ENCODE data around the gene TPSB2.
"Not testable (repeated sequence)": the region's sequence is repeated elsewhere in the genome, so short reads cannot be mapped to it uniquely, and the experiment has no call there.

TPSB2 gene

GRCh38 chr16:1199347-1200013 is 30.5 kb downstream of the TPSB2 start:
- DNase-seq: no peak

DNA sequence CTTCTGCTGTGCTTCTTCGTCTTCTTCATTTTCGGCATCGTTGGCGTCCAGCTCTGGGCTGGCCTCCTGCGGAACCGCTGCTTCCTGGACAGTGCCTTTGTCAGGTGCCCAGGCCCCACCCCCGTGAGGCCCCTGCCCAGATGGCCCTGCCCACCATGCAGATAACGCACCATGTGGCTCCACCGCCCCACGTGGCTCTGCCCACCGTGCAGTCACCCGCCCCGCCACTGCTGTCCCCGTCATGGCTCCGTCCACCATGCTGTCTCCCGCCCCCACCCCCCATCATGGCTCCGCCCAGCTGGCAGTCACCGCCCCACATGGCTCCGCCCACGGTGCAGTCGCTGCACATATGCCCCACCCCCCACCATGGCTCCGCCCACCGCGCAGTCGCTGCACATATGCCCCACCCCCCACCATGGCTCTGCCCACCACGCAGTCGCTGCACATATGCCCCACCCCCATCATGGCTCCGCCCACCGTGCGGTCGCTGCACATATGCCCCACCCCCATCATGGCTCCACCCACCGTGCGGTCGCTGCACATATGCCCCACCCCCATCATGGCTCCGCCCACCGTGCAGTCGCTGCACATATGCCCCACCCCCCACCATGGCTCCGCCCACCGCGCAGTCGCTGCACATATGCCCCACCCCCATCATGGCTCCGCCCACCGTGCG is 31.2 kb downstream of the TPSB2 start:
- DNase-seq: not testable (repeated sequence)

GRCh38 chr16:1198194-1198593 is 31.8 kb downstream of the TPSB2 start:
- DNase-seq: no peak

- DNase-seq: no peak
Measured at GRCh38 chr16:1197237-1197866, 32.6 kb downstream of the TPSB2 start.

DNA sequence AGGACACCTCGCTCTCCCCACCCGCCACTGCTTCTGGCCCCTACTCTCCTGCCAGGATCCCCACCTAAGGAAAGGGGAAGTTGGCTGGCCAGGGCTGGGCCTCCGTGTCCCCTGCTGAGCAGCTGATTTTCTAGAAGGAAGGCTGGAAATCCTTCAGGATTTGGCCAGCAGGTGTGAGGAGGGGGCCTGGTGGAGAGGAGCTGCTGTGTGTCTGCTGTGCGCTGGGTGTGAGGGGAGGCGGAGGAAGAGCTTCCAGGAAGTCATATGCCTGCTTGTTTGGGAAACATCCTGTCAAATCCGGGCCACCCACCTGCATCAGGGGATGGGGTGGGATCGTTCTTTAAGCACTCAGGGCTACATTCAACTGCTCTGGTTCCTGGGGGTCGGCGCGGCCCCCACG is 33.5 kb downstream of the TPSB2 start:
- DNase-seq: no peak

GRCh38 chr16:1195393-1195666 is 34.7 kb downstream of the TPSB2 start:
- DNase-seq: no peak

- no peak for DNase-seq
Measured at GRCh38 chr16:1194665-1195392, 35.2 kb downstream of the TPSB2 start.

DNA sequence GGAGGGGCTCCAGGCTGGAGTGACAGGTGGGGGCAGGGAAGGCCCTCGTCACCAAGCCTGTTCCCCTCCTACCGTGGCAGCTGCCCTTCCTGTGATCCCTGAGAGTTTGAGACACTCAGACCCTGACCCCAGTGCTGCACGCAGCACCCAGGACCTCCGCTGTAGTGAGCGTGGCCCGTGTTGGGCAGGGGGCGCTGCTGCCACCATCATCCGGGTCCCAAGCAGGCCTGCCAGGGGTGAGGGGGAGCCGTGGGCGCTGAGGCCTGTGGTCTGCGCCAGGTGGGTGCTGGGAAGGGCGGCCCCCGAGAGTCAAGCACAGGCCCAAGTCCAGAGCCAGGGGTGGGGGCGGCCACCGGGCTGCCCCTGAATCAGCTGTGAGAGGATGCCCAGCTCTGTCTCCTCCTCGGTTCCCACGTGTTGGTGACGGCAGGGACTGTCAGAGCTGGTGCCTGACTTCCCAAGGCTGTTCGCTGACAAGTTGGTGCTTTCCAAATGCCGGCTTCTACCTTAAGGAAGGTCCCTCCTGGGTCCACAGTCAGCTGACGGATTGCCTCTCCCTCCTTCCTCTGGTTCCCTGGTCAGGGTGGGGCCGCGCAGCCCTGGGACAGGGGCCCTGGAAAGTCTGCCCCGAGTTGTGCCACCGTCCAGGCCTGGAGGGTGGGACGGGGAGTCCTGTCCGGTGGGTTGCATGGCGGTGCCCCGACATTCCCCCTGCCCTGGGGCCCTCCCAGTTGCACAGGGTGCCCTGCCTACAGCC is 36.0 kb downstream of the TPSB2 start:
- no peak for DNase-seq

GRCh38 chr16:1193143-1193824 is 36.7 kb downstream of the TPSB2 start:
- DNase-seq: no peak

GRCh38 chr16:1192384-1193073 is 37.5 kb downstream of the TPSB2 start:
- DNase-seq: no peak

- DNase-seq: not testable (repeated sequence)
Measured at GRCh38 chr16:1190789-1191188, 39.2 kb downstream of the TPSB2 start.

- no peak for DNase-seq
Measured at GRCh38 chr16:1189455-1189854, 40.5 kb downstream of the TPSB2 start.

DNA sequence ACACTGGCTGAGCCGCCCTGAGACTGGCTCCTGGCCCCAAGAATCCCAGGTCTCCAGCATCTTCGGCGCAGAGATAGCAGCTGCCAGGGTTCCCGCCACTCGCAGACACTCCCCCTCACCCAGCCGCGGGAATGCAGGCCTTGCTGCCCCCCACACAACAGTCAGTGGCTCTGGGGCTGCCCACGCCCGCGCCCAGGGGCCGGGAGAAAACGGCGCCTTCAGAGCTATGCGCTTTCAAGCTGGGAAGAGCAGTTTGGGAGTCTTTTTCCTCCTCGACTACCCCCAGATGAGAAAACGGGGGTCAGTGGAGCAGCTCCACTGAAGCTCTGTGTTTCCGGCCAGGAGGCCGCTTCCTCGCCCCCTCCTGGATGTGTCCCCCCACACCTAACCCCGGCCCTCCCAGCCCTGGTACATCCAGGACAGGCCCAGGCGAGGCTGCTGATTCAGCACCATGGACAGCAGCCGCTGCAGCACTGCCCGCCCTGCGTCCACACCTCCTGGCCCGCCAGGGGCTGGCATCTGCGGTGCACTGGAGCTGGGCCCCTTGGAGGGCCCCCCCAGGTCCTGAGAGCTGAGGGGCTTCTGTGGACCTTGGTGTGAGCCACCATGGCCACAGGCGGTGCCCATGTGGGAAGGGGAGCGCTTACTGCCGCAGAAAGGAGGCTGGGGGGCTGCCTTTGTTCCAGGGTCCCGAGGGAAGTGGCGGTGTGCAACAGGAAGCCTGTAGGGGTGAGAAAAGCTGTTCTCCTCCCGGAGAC is 41.4 kb downstream of the TPSB2 start:
- DNase-seq: no peak

DNA sequence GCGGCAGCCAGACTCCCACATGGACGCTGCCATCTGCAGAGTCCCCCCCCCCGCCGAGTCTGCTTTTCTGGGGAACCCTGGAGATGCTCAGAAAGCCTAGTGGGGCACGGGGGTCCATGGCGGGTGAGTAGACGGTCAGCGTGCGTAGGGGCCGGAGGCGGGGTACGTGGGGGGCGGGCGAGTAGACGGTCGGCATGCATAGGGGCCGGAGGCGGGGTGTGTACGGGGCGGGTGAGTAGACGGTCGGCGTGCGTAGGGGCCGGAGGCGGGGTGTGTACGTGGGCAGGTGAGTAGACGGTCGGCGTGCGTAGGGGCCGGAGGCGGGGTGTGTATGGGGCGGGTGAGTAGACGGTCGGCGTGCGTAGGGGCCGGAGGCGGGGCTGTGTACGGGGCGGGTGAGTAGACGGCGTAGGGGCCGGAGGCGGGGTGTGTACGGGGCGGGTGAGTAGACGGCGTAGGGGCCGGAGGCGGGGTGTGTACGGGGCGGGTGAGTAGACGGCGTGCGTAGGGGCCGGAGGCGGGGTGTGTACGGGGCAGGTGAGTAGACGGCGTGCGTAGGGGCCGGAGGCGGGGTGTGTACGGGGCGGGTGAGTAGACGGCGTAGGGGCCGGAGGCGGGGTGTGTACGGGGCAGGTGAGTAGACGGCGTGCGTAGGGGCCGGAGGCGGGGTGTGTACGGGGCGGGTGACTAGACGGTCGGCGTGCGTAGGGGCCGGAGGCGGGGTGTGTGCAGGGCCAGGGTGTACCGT is 44.4 kb downstream of the TPSB2 start:
- DNase-seq: not testable (repeated sequence)

DNA sequence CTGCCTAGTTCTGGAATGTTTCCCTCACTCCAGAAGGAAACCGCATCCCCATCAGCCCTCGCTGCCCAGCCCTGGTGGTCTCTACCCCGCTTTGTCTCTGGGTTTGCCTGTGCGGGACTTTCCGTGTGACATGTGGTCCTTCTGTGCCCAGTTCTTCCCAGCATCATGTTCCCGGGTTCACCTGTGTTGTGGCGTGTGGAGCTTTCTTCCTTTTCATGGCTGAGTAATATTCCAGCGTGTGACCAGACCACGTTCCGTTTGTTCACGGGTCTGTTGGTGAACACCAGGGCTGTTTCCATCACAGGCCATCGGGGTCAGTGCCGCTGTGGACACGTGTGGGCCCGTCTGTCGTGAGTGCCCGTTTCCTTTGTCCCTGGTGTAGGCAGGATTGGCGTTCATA is 45.0 kb downstream of the TPSB2 start:
- no peak for DNase-seq

GRCh38 chr16:1184156-1184868 is 45.7 kb downstream of the TPSB2 start:
- DNase-seq: no peak

- DNase-seq: no peak
Measured at GRCh38 chr16:1182950-1183907, 46.8 kb downstream of the TPSB2 start.

GRCh38 chr16:1182316-1182671 is 47.7 kb downstream of the TPSB2 start:
- peak; percentile 44 for DNase-seq
